H1 (cell line): ENCODE results near the gene HAPLN3.

Source experiments
- ATF3 ChIP-seq: IDR thresholded peaks from 2 replicates; pipeline ENCODE4 v1.6.1; 2011; ENCODE audit warnings: low read depth, mild to moderate bottlenecking, low read length; ENCODE audit not compliant: insufficient read depth
- CTCF ChIP-seq, 3 experiments: IDR thresholded peaks; 1 replicate in 2 of 3; 2 replicates in 1 of 3; pipeline versions ENCODE4 v1.5.1 to v1.6.1; 2011; ENCODE audit warnings: low read length in 3 of 3, mild to moderate bottlenecking in 3 of 3, inconsistent platforms in 2 of 3, low read depth in 1 of 3, moderate library complexity in 1 of 3; ENCODE audit not compliant: insufficient read depth in 1 of 3; ENCODE audit errors: control extremely low read depth in 1 of 3
- EZH2 ChIP-seq: fragments of 200-600 bp; sonication (generic); IDR thresholded peaks from 2 replicates; pipeline ENCODE4 v1.7.1; 2012; ENCODE audit warnings: low read depth, mild to moderate bottlenecking, moderate library complexity, low read length, inconsistent platforms; ENCODE audit not compliant: severe bottlenecking
- GTF2F1 ChIP-seq: IDR thresholded peaks from 2 replicates; pipeline ENCODE4 v1.6.1; 2012; ENCODE audit warnings: low read depth, low read length, improper control_type of control experiment, borderline replicate concordance
- JUND ChIP-seq: IDR thresholded peaks from 2 replicates; pipeline ENCODE4 v1.6.1; 2011; ENCODE audit warnings: mild to moderate bottlenecking, improper control_type of control experiment, low read length
- MAX ChIP-seq: IDR thresholded peaks from 2 replicates; pipeline ENCODE4 v1.6.1; 2012; ENCODE audit warnings: inconsistent platforms
- RAD21 ChIP-seq, 2 experiments: IDR thresholded peaks in 1 of 2; conservative IDR thresholded peaks in 1 of 2; 2 replicates each; pipeline ENCODE4 v1.6.1; 2011; ENCODE audit warnings: low read depth in 2 of 2, low read length in 2 of 2, improper control_type of control experiment in 1 of 2, inconsistent platforms in 1 of 2, mild to moderate bottlenecking in 1 of 2, moderate library complexity in 1 of 2
- YY1 ChIP-seq: IDR thresholded peaks from 2 replicates; pipeline ENCODE4 v1.6.1; 2011; ENCODE audit warnings: low read depth, mild to moderate bottlenecking, low read length

- no peak for TF ChIP-seq RAD21 (IDR thresholded peaks at IDR 0.05 in 1 of 2, conservative IDR thresholded peaks at IDR 0.05 in 1 of 2; ENCODE audit: low read depth in 2 of 2, low read length in 2 of 2)
- no peak for TF ChIP-seq YY1
- TF ChIP-seq CTCF (IDR thresholded peaks at IDR 0.05; ENCODE audit: control extremely low read depth in 1 of 3, insufficient read depth in 1 of 3, low read depth in 1 of 3, low read length in 3 of 3), result no peak
- no peak for TF ChIP-seq GTF2F1
- TF ChIP-seq EZH2, result no peak
- TF ChIP-seq JUND, result no peak
- TF ChIP-seq ATF3, result no peak
- no peak for TF ChIP-seq MAX
Measured at GRCh38 chr15:88917760-88918159, 22.4 kb upstream of the HAPLN3 start.
